HG02798 (cell line): ENCODE results near the gene UBASH3B.

Experiments used
- ATAC-seq: cut with Tn5 transposase; IDR thresholded peaks from one replicate; pipeline ENCODE4 v1.9.1; 2021; ENCODE audit warnings: mild to moderate bottlenecking; ENCODE audit not compliant: unreplicated experiment, poor library complexity

Gene UBASH3B

GRCh38 chr11:122749005-122749687 lies 93.6 kb downstream of the UBASH3B start:
- ATAC-seq = peak; percentile 77

GRCh38 chr11:122750049-122750448 lies 94.5 kb downstream of the UBASH3B start:
- ATAC-seq = no peak

- no peak for ATAC-seq
These were observed 96.0 kb downstream of the UBASH3B start for GRCh38 chr11:122751292-122752070.

- no peak for ATAC-seq
These were observed 98.5 kb downstream of the UBASH3B start for GRCh38 chr11:122754028-122754427.

- no peak for ATAC-seq
These were observed 99.2 kb downstream of the UBASH3B start for GRCh38 chr11:122754553-122755322.

GRCh38 chr11:122755409-122755808 lies 99.9 kb downstream of the UBASH3B start:
- ATAC-seq = no peak

GRCh38 chr11:122755941-122756340 lies 100.4 kb downstream of the UBASH3B start:
- no peak for ATAC-seq

- peak; percentile 35 for ATAC-seq
These were observed 100.9 kb downstream of the UBASH3B start for GRCh38 chr11:122756417-122756816.

GRCh38 chr11:122757201-122757600 lies 101.7 kb downstream of the UBASH3B start:
- no peak for ATAC-seq

- no peak for ATAC-seq
These were observed 102.8 kb downstream of the UBASH3B start for GRCh38 chr11:122758339-122758738.

GRCh38 chr11:122758974-122759373 lies 103.5 kb downstream of the UBASH3B start:
- ATAC-seq = no peak

GRCh38 chr11:122763108-122763507 lies 107.6 kb downstream of the UBASH3B start:
- no peak for ATAC-seq

- ATAC-seq = no peak
These were observed 109.0 kb downstream of the UBASH3B start for GRCh38 chr11:122764371-122765090.

GRCh38 chr11:122765487-122766131 lies 110.1 kb downstream of the UBASH3B start:
- ATAC-seq = no peak

- no peak for ATAC-seq
These were observed 113.7 kb downstream of the UBASH3B start for GRCh38 chr11:122769126-122769780.

- ATAC-seq = no peak
These were observed 117.4 kb downstream of the UBASH3B start for GRCh38 chr11:122772945-122773344.

GRCh38 chr11:122773781-122774266 lies 118.3 kb downstream of the UBASH3B start:
- no peak for ATAC-seq

- ATAC-seq = no peak
These were observed 120.3 kb downstream of the UBASH3B start for GRCh38 chr11:122775675-122776271.

- no peak for ATAC-seq
These were observed 121.0 kb downstream of the UBASH3B start for GRCh38 chr11:122776546-122776945.
